NCI-H1105 (cell line): ENCODE results near the gene SMC1B.
A peak's percentile ranks its signal among the peaks of the same experiment; 100 is the strongest.
"Not testable (repeated sequence)": the region's sequence is repeated elsewhere in the genome, so short reads cannot be mapped to it uniquely, and the experiment has no call there.

Experiments
- DNase-seq: peaks from one replicate; lab custom pipeline; 2025; lab: John Stamatoyannopoulos, UW

Gene SMC1B

GRCh38 chr22:45349916-45350315 lies 63.5 kb downstream of the SMC1B start:
- DNase-seq = no peak

GRCh38 chr22:45344334-45344733 lies 69.1 kb downstream of the SMC1B start:
- no peak for DNase-seq

GRCh38 chr22:45343143-45343542 lies 70.3 kb downstream of the SMC1B start:
- no peak for DNase-seq

GRCh38 chr22:45341498-45341897 lies 71.9 kb downstream of the SMC1B start:
- no peak for DNase-seq

GRCh38 chr22:45340323-45340722 lies 73.1 kb downstream of the SMC1B start:
- DNase-seq = no peak

GRCh38 chr22:45338795-45339194 lies 74.6 kb downstream of the SMC1B start:
- no peak for DNase-seq

- no peak for DNase-seq
Observed at GRCh38 chr22:45337536-45337935, 75.9 kb downstream of the SMC1B start.

GRCh38 chr22:45336971-45337431 lies 76.4 kb downstream of the SMC1B start:
- peak; percentile 52 for DNase-seq

GRCh38 chr22:45335854-45336522 lies 77.4 kb downstream of the SMC1B start:
- no peak for DNase-seq

GRCh38 chr22:45335021-45335818 lies 78.2 kb downstream of the SMC1B start:
- no peak for DNase-seq

GRCh38 chr22:45334528-45334927 lies 78.9 kb downstream of the SMC1B start:
- DNase-seq = no peak

- no peak for DNase-seq
Observed at GRCh38 chr22:45334068-45334467, 79.3 kb downstream of the SMC1B start.

GRCh38 chr22:45332001-45332400 lies 81.4 kb downstream of the SMC1B start:
- DNase-seq = no peak

- DNase-seq = no peak
Observed at GRCh38 chr22:45331486-45331885, 81.9 kb downstream of the SMC1B start.

- DNase-seq = no peak
Observed at GRCh38 chr22:45330548-45330947, 82.9 kb downstream of the SMC1B start.

- DNase-seq = peak; percentile 81
Observed at GRCh38 chr22:45329530-45329936, 83.9 kb downstream of the SMC1B start.

GRCh38 chr22:45328822-45329529 lies 84.4 kb downstream of the SMC1B start:
- DNase-seq = peak; percentile 26

GRCh38 chr22:45328261-45328660 lies 85.1 kb downstream of the SMC1B start:
- DNase-seq = not testable (repeated sequence)

- DNase-seq = no peak
Observed at GRCh38 chr22:45324311-45324711, 89.1 kb downstream of the SMC1B start.

GRCh38 chr22:45323695-45324094 lies 89.7 kb downstream of the SMC1B start:
- DNase-seq = no peak

- DNase-seq = no peak
Observed at GRCh38 chr22:45322873-45323525, 90.4 kb downstream of the SMC1B start.

- DNase-seq = no peak
Observed at GRCh38 chr22:45321827-45322226, 91.6 kb downstream of the SMC1B start.
